Endothelial cell of umbilical vein (primary cell): ENCODE results near the gene BRCA1.

Experiments used
- CTCF ChIP-seq, 2 donors: IDR thresholded peaks; 1 replicate in 1 of 2; 2 replicates in 1 of 2; pipeline ENCODE4 v1.5.1; 2011; ENCODE audit warnings: low read length in 2 of 2, mild to moderate bottlenecking in 2 of 2, moderate library complexity in 2 of 2, control low read depth in 1 of 2, inconsistent platforms in 1 of 2, low read depth in 1 of 2; ENCODE audit not compliant: insufficient read depth in 1 of 2; ENCODE audit errors: extremely low read depth in 1 of 2
- EZH2 ChIP-seq: IDR thresholded peaks from 2 replicates; pipeline ENCODE4 v1.6.1; 2012; ENCODE audit warnings: borderline replicate concordance, low read depth, mild to moderate bottlenecking, moderate library complexity, low read length, inconsistent platforms; ENCODE audit not compliant: severe bottlenecking
- GATA2 ChIP-seq: IDR thresholded peaks from 2 replicates; pipeline ENCODE4 v1.7.0; 2011; ENCODE audit warnings: low read depth, mild to moderate bottlenecking, moderate library complexity, mixed read lengths, low read length; ENCODE audit not compliant: insufficient read length, insufficient read depth
- MAX ChIP-seq: IDR thresholded peaks from 2 replicates; pipeline ENCODE4 v1.6.1; 2011; ENCODE audit not compliant: insufficient read depth, insufficient read length
- MYC ChIP-seq: IDR thresholded peaks from one replicate; pipeline ENCODE4 v1.6.1; 2011; ENCODE audit warnings: mild to moderate bottlenecking, low read depth, low read length
- POLR2A ChIP-seq: IDR thresholded peaks from 2 replicates; pipeline ENCODE4 v1.6.1; 2012; ENCODE audit warnings: low read depth, mild to moderate bottlenecking, control low read depth, low read length
- POLR2AphosphoS5 ChIP-seq: IDR thresholded peaks from 2 replicates; pipeline ENCODE4 v1.6.1; 2012; ENCODE audit warnings: low read depth, mild to moderate bottlenecking, control low read depth, low read length, moderate library complexity; ENCODE audit not compliant: insufficient read depth

DNA sequence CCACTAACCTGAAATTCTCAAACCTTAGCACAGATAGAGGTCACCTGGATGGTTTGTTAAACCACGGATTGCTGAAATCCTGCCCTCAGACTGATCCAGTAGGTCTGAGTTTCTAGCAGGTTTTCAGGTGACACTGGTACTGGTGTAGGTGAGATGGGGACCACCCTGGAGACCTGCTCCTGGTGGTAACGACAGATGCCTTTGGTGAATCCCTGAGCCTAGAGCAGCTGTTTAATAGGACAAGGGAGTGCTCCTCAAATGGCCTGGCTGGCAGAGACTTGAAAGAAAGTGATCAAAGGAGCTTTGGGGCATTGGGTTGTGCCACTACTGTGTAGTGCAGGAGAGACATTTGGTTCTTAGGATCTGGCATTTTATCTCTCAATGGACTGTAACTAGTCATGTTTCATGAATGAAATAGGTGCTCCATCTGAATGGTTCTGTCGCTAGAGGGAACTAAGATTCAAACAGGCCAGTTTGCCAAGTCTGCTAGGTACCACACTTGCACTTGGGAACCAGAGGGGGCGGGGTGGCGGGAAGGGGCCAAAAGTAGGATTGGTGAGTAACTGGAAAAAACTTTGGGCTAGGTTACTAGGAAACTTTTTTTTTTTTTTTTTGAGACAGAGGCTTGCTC, 121.5 kb downstream of the BRCA1 start:
- TF ChIP-seq CTCF (IDR thresholded peaks at IDR 0.05; ENCODE audit: extremely low read depth in 1 of 2, insufficient read depth in 1 of 2, low read depth in 1 of 2, low read length in 2 of 2) (no peak), EZH2 (no peak), POLR2A (no peak), MYC (no peak), MAX (no peak), GATA2 (no peak), POLR2AphosphoS5 (peak; percentile 3)
